ENCODE data around the gene MT4.
"Not testable (repeated sequence)": the region's sequence is repeated elsewhere in the genome, so short reads cannot be mapped to it uniquely, and the experiment has no call there.

Gene MT4

DNA sequence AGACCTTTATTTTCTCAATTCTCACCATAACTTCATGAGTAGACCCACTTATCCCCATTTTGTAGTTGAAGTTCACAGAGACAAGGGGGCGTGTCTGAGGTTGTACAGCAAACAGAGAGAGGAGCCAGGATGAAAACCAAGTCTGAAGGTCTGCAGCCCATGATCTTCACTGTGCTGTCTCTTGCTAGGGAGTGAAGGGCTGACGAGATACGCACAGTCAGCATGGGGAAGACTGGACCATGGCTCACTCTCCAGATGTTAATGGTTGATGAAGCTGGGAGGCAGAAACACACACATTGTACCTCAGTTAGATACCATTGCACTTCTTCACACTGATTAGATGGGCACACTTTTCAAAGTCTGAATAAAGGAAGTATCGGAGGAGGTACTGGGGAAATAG, 5.8 kb upstream of the MT4 start:
- no peak for DNase-seq

DNA sequence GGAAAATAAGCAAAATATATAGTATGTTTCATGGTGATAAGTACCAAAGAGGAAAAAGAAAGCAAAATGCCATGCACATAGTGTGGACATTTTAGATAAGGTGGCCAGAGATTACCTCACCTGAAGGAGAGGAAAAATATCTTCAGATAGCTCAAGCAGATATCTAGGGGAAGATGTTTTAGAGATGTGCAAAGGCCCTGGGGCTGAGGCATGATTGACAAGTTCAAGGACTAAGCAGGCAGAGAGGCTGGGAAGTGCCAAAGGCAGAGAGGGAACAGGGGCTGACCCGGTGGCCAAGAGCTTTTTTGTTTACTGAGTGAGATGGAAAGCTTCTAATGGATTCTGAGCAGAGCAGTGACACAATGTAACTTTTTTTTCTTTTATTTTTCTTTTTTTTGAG, 4.4 kb upstream of the MT4 start:
- DNase-seq, result no peak

DNA sequence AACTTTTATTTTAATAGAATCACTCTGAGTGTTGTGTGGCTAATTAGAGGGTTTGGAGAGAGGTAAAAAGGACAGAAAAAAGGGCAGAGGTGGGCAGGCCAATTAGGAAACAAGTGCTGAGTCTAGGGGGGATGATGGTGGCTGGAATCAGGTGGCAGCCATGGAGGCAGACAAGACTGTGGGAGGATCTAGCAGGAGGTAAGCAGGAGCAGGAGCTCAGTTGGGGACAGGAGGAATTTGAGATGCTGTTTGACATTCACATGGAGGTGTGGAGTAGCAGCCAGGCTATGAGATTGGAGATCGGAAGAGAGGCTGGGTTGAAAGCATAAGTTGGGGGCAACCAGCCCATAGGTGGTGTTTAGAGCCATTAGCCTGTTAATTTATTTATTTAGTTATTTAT, 3.7 kb upstream of the MT4 start:
- no peak for DNase-seq

DNA sequence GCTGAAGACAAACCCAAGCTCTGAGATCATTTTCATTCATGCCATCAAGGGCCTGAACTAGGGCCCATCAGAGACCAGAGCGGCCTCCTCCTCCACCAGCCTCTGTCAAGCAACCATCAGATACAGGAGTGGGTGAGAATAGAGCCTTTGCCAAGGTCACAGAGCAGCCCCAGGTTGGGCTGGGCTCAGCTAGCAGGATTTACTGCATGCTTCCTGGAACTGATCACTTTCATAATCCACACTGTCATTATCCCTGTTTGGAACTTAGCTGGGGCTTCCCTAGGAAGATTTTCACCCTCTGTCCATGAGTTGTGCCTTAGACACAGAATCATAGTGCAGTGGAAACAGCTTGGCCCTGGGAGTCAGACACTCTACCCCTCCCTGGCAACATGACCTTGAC, 5.1 kb downstream of the MT4 start:
- DNase-seq, result no peak

DNA sequence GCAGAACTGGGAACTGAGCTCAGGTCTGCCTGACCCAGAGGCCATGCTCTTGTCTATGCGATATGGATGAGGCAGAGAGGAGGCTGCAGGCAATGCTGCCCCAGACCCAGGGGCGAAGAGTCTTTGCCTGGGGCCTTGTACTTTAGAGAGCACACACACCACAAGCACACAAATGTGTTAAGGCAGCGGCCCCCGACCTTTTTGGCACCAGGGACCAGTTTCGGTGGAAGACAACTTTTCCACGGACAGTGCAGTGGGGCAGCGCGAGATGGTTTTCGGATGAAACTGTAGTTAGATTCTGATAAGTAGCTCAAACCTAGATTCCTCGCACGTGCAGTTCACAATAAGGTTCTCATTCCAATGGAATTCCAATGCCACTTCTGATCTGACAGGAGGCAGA, 6.7 kb downstream of the MT4 start:
- no peak for DNase-seq

DNA sequence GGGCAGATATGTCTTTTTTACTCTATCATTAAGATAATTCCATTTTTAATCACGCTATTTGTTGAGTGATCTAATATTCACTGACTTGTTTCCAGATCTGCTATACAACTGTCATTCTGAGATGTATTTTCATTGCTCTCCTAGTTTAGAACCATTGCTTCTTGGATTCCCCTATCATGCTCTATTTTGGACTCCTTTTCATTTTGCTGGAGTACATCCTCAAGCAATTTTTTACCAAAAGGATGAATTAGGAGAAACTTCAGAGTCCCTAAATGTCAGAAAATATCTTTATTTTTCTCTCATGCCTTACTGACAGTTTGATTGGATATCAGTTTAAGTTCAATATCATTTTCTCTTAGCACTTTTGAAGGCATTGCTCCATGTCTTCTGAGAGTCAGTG, 9.8 kb downstream of the MT4 start:
- no peak for DNase-seq

DNA sequence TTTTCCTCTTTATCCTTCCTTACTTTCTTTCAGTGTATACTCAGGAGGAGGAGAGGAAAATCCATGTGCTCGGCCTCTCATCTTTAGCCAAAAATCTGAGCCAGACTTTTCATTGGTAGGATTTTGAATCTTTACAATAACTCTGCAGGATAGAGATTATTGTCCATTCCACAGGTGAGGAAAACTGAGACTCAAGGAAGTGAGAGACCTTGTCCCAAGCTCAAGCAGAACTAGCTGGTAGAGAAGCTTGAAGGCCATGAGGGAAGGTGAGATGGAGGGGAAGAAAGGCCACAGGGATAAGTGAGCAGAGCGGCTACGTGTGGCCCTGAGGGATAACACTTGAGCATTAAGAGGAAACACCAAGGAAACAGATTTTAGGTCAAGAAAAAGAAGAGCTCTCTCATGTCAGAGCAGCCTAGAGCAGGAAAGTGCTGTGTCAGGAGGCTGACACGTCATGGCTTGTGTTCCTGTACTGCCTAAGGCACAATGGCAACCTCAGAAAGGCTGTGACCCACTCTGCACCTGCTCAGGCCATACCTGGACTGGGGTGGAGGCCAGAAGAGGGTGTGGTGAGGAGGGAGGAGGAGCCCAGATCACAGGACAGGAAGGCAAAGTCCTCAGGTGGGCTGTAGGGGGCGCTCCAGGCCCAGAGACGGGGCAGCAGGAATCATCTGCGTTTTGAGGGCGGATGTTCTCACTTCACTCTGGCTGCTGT, 11.9 kb downstream of the MT4 start:
- peak in 3 of 14 donors; percentile 22 to 37 (median 25) for DNase-seq

DNA sequence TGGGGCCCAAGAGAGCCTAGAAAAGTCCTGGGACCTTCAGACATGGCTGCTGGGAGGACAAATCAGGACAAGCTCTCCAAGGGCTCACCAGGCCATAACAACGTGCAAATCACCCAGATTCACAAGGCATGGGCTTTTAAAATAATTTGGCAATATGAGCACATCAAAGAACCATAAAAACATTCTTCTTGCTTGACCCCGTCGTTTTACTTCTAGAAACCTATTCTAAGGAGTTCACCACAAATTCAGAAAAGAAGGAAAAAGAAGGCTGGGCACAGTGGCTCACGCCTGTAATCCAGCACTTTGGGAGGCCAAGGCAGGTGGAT, 12.4 kb downstream of the MT4 start:
- no peak for DNase-seq

DNA sequence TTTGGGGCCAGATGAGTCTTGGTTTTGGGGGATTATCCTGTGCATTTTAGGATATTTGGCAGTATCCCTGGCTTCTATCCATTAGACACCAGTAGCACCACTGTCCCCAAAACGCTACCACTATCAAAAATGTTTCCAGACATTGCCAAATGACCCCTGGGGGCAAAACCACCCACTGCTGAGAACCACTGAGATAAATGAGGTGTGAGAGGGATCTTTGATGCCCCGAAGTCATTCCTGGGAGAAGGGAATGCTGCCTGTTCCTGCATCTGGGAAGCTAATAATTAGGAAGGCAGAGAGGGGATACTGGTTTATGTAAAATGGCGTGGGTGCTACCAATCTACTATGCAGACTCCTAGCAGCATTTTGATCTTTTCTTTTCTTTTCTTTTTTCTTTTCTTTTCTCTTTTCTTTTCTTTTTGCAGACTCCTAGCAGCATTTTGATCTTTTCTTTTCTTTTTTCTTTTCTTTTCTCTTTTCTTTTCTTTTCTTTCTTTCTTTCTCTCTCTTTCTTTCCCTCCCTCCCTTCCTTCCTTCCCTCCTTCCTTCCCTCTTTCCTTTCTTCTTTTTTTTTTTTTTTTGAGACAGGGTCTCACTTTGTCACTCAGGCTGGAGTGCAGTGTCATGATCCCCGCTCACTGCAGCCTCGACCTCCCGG, 15.6 kb downstream of the MT4 start:
- DNase-seq, result no peak

DNA sequence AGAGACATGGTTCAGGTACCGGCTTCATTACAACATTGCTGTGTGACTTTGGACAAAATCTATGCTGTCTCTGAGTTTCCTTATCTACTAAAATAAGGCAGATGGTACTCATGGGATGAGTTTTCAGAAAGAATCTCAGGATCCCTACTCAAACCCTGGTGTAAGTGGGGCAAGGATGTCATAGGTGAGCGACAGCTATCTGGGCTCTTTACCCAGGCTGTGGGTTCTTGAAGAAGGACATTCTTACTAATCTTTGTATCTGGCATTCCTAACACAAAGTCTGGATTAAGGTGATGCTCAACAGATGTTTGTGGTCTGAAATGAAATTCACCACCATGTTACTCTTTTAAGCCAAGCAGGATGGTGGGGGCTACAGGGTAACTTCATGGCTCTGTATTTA, 18.0 kb downstream of the MT4 start:
- not testable (repeated sequence) for DNase-seq

DNA sequence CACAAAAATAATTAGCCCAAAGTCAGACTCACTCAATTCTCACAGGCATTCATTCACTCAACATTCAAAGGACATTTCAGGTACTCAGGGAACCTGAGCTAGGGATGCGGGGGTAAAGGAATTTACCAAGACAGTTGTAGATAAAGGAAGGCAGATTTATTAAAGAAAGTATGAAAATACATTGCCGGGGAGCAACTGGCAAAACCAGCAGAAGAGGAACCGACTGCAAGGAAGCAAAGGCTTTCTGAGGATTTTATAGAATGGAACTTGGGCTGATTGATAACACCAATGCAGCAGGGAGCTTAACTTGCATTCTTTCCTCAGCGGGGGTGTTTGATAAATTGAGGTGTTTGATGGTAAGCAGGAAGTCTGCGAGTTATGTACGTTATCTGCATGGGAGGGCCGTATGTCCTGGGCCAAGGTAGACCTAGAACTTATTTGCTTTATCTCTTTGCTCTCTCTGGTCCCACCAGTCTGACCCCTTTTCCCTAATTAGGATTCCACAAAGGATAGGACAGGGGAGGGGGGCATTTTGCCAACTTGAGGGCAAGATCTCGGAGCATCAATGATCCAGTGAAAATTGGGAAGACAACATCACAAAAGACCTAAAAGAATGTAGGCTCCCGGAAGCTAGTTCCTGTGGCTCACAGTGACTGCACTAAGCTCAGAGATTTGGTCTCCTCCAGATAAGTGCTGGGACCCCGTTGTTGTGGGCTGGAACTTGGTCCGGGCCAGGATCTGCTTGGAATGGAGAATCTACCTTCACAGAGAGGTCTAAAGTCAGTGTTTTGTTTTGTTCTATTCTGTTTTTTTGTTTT, 18.7 kb downstream of the MT4 start:
- DNase-seq, result no peak

DNA sequence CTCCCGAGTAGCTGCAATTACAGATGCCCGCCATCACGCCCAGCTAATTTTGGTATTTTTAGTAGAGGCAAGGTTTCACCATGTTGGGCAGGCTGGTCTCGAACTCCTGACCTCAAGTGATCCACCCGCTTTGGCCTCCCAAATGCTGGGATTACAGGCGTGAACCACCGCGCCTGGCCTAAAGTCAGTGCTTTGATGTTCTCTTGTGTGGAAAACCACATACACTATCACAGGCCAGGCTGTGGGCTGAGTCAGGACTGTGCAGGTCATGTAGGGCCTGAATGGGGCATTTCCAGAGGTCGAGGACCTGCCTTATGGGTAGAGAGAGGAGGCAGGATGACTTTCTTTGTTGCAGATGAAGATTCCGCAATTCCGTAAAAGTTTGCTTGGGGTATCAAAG, 19.4 kb downstream of the MT4 start:
- DNase-seq, result no peak

DNA sequence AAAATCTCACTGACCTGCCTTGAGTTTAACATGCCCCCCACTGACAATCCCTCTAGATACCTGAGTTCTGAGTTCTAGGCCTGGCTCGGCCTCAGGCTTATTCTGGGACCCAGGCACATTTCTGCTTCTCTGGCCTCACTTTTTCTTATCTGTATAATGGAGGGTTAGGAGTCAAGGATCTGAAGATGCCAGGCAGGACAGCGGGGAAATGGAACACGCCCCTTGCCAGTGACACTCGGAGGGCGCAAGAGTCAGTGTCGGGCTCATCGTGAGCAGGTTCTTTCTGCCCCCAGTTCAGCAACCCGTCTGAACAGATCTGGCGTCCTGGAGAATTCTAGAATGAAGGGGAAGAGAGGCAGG, 23.9 kb downstream of the MT4 start:
- no peak for DNase-seq

DNA sequence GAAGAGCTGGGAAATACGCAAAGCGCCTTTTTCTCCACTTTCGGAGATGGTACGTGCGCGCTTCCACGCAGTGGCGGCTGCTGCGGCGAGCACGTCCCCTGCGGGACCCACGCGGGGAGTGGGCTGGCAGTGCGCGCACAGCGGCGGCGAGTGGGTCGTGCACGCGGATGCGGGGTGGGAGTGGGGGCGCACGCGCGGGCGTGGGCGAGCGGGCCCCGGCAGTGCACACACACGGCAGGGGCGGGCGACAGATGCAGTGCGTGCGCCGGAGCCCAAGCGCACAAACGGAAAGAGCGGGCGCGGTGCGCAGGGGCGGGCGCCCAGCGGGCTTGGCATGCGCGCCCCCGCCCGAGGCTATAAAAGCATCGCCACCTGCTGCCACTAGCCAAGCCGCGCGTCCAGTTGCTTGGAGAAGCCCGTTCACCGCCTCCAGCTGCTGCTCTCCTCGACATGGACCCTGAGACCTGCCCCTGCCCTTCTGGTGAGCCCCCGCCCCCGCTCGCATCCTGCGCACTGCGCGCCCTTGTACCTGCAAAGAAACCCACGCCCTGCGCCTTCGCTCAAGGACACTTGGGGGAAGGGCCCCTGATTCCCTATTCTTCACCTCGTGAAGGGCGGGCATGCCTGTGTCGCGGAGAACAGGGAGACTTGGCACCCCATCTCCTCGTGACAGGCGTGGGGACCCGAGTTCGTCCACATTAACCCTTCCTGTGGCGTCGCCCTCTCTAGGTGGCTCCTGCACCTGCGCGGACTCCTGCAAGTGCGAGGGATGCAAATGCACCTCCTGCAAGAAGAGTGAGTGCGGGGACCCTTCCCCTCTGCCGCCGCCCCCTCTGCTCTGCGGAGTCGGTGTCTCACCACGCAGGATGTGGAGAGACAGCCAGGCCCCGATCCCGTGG, 24.5 kb downstream of the MT4 start, which contains the start of gene MT3:
TSS of gene MT3 (plus strand) at position 388 of the 899 bp plus-strand sequence. CDS start at position 451, 63 bp downstream.
- peak in 12 of 14 donors; percentile 34 to 80 (median 62) for DNase-seq

DNA sequence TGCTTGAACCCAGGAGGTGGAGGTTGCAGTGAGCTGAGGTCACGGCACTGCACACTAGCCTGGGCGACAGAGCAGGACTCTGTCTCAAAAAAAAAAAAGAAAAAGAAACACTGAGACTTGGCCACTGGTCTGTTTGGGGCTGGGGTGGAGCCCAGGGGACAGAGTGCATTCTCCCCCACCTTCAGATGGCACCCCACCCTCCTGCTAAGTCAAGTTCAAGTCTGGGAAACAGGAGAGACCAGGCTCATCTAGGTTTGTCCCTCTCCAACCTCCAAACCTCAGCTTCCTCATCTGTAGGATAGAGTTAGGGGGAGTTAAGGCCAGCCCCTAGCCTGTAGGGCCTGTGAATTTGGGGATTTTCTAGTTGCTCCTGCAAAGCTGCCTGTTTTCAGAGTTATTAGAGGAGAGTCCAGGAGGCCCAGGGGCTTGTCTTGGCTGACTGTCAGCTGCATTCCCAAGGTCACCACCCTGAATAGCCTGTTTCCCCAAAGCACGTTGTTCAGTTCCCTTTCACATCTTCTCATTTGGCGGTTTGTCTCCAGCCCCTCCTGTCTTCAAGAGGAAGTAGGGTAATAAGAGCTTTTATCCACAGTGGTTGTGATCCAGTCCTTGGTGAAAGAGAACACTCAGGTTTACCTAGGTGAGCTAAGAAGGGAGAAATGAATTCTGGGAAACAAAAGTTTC, 26.6 kb downstream of the MT4 start:
- DNase-seq, result peak in 1 of 14 donors; percentile 15

DNA sequence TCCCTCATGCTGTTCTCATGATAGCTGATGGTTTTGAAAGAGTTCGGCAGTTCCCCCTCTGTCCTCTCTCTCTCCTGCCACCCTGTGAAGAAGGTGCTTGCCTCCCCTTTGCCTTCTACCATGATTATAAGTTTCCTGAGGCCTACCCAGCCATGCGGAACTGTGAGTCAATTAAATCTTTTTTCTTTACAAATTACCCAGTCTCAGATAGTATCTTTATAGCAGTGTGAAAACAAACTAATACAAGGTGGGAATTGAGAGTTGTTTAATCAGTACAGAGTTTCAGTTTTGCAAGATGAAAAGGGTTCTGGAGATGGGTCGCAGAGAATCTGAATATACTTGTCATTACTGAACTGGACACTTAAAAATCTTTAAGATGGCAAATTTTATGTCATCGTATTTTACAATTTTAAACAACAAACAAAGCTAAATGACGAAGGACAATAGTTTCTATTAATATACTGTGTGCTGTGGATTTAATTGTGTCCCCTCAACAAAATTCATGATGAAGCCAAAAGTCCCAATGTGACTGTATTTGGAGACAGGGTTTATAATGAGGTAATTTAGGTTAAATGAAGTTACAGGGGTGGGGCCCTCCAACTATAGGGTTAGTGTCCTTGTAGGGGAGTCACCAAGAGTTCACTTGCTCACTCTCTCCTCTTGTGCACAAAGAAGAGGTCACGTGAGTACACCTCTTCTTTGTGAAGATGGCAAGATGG, 28.9 kb downstream of the MT4 start:
- no peak for DNase-seq

DNA sequence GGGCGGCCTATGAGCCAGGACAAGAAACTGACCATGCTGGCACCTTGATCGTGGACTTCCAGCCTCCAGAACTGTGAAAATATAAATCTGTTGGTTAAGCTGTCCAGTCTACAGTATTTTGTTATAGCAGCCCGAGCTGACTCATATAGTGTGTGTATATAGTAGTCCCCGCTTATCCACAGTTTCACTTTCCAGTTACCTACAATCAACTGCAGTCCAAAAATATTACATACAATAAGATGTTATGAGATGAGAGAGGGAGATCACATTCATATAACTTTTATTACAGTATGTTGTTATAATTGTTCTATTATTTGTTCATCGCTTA, 29.4 kb downstream of the MT4 start:
- DNase-seq, result no peak

DNA sequence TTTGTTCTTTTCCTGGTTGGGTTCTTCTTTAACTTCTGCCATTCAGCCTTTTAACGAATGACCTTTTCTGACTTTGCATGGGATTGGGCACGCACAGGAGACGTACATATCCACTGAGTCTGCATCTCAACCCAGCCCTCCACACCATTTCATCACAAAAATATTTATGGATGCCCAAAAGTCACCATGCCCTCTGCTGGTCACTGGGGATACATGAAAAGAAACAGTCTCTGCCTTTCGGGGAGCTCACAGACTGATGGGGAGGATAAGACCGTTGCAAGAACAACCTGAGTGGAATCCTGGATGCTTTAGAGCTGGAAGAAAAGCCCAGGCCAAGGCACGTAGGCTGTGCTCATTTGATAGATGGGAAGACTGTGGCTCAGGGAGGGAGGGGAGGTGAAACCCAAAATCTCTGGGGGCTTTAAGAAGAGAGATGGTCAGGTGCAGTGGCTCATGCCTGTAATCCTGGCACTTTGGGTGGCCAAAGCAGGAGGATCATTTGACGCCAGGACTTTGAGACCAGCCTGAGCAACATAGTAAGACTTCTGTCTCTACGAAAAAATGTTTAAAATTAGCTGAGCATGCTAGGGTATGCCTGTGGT, 35.6 kb downstream of the MT4 start:
- peak in 8 of 14 donors; percentile 21 to 67 (median 36) for DNase-seq

DNA sequence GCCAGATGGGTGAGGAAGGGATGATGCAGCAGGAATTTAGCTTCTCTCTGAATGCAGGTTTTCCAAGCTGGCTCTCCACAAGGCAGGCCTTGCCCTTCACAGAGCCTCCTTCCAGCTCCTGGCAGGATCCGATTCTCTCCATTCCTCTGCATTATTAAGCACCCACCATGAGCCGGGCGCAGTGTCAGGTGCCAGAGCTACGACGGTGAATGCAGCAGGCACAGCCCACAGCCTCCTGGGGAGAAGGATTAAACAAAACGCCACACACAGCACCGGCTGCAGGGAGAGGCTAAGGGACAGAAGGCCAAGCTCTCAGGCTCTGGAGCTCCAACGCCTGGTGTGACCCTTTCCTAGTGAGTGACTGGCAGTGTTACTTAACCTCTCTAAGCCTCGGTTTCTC, 36.5 kb downstream of the MT4 start:
- peak in 2 of 14 donors; percentile 6 to 60 for DNase-seq

DNA sequence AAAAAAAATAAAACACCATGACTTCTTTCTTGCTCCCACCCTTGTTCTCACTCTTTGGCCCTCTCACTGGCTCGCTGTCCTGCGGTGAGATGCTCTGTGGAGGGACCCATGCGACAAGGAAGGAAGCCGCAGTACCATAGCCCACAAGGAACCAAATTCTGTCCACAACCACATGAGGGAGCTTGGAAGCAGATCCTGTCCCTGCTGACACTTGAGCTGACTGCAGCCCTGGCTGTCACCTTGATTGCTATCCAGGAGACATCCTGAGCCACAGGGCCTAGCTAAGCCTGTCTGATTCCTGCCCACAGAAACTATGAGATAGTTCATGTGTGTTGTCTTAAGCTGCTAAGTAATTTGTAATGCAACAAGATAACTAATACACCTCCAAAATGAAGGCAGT, 38.7 kb downstream of the MT4 start:
- peak in 6 of 14 donors; percentile 9 to 55 (median 28) for DNase-seq

DNA sequence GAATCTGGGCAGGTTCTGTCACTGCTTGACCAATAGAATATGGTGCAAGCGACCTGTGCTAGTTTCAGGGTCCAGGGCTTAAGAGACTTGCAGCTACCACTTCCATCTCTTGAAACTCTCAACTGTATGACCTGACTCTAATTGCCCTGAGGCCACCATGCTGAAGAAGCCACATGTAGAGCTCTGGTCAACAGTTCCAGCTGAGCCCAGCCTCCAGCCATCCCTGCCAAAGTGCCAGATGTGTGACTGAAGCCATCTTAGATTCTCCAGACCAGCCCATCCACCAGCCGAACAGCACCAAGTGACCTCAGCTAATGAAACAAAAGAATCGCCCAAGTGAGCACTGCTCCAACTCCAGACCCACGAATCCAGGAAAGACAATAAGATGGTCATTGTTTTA, 40.1 kb downstream of the MT4 start:
- DNase-seq, result no peak
